ENCODE data around the gene FAH. TPM values are rescaled to one million over a fixed set of nuclear protein-coding genes. Genes with fewer than 3 reads are reported as not detected.
"Not testable (repeated sequence)": the region's sequence is repeated elsewhere in the genome, so short reads cannot be mapped to it uniquely, and the experiment has no call there.

Gene FAH
- total and polyA plus RNA-seq, 9 of the 15 experiments (the other 6 are each of a cell fraction or from before 2014, with no cell fraction given) = 66.8 to 310 (median 103) TPM

GRCh38 chr15:80155378-80156175 lies 2.8 kb downstream of the FAH start:
- H3K36me3 ChIP-seq (ENCODE audit: control insufficient read depth, insufficient read depth, low read length) = peaks cover 49% of the 10 kb centered on the region
- FAIRE-seq; H4K20me1 ChIP-seq (replicated peaks; ENCODE audit: control insufficient read depth, insufficient read depth, low read length); H3K9me3 ChIP-seq (replicated peaks; ENCODE audit: control insufficient read depth, insufficient read depth, low read depth, low read length); ATAC-seq; CTCF ChIA-PET (ENCODE audit: low intra/inter-chr PET ratio); BruUV-seq (replicated peaks); H3K9me1 ChIP-seq (ENCODE audit: control insufficient read depth, insufficient read depth, low read length); H3K27me3 ChIP-seq (ENCODE audit: control insufficient read depth in 2 of 2, insufficient read depth in 2 of 2, low read length in 2 of 2); TF ChIP-seq TEAD4 (CRISPR knock-in tag; IDR thresholded peaks at IDR 0.05; ENCODE audit: borderline replicate concordance); ID3 (CRISPR knock-in tag; IDR thresholded peaks at IDR 0.05): not testable (repeated sequence)
- DNase-seq (ENCODE audit: extremely low read depth in 1 of 4, low spot score in 3 of 4) = peak; percentile 60 to 94 (median 71)
- WGBS (ENCODE audit: insufficient coverage, low coverage, missing lambda C conversion rate) = under 1% methylated on average over 15 of the region's 16 CpGs
- H3K4me1 ChIP-seq (replicated peaks in 1 of 2; ENCODE audit: control insufficient read depth in 2 of 2, insufficient read depth in 2 of 2, low read length in 2 of 2) = peaks cover 46 to 54% of the 10 kb centered on the region in 2 experiments
- POLR2A ChIA-PET = interaction anchor here (0.6 to 1.2 kb wide), 2 partner anchors 17 to 173 kb away, joined by 3 to 4 read pairs; no protein-coding TSS in a partner anchor
- H3K9ac ChIP-seq (ENCODE audit: insufficient read depth in 1 of 2, low read depth in 2 of 2, low read length in 2 of 2) = peak overlapping the region; percentile 49 to 69; a peak in 3 of 4 replicates
- H3K4me2 ChIP-seq (ENCODE audit: insufficient read depth, low read length) = peak overlapping the region; percentile 79
- intact Hi-C loops (cut with micrococcal nuclease) = loop anchor here (2.0 to 10.0 kb wide), 3 partner anchors 95 to 261 kb away; partner anchors contain the start of gene MTHFS
- peak overlapping the region; percentile 83 for H3K27ac ChIP-seq (ENCODE audit: extremely low read depth, low read depth, low read length)
- peak overlapping the region; percentile 58; the same call in 1 of the 2 replicates for H3K4me3 ChIP-seq
- H3K79me2 ChIP-seq (ENCODE audit: control insufficient read depth, insufficient read depth, low read length) = peaks cover 33% of the 10 kb centered on the region
- in situ Hi-C loops (cut with MboI) = loop anchor here (5.0 to 25.0 kb wide), 2 partner anchors 88 to 268 kb away; partner anchors contain the start of gene MTHFS
- peak overlapping the region; percentile 45 for H2AFZ ChIP-seq (ENCODE audit: low read depth, low read length)
- TF ChIP-seq EP400 (IDR thresholded peaks at IDR 0.05) (peak; percentile 69; the same call in 1 of the 2 replicates), EHMT2 (IDR thresholded peaks at IDR 0.05) (0 out of 2 replicates have a peak, but pooled peaks have one; percentile 9), ELF2 (CRISPR knock-in tag; IDR thresholded peaks at IDR 0.05) (peak; percentile 23; the same call in 1 of the 2 replicates), TEAD4 (IDR thresholded peaks at IDR 0.05; ENCODE audit: low read length) (peak; percentile 73), TARDBP (IDR thresholded peaks at IDR 0.05) (peak; percentile 25; the same call in 1 of the 2 replicates), CAMTA2 (CRISPR knock-in tag; conservative IDR thresholded peaks at IDR 0.05) (0 out of 2 replicates have a peak, but pooled peaks have one; percentile 38), SUPT5H (IDR thresholded peaks at IDR 0.05) (peak; percentile 35; the same call in 1 of the 2 replicates), PTBP1 (IDR thresholded peaks at IDR 0.05; ENCODE audit: low read depth, low read length) (peak; percentile 92), ZNF316 (IDR thresholded peaks at IDR 0.05) (peak; percentile 94), EP300 (IDR thresholded peaks at IDR 0.05; ENCODE audit: low read length) (peak; percentile 60; the same call in 1 of the 2 replicates), TFE3 (CRISPR knock-in tag; IDR thresholded peaks at IDR 0.05) (peak; percentile 97), ZEB2 (IDR thresholded peaks at IDR 0.05) (peak; percentile 24; the same call in 1 of the 2 replicates), ID3 (tag; IDR thresholded peaks at IDR 0.05) (peak; percentile 72), TCF3 (CRISPR knock-in tag; IDR thresholded peaks at IDR 0.05) (peak; percentile 62), MTA1 (IDR thresholded peaks at IDR 0.05; ENCODE audit: borderline replicate concordance) (peak; percentile 45; the same call in 1 of the 2 replicates), MAFF (IDR thresholded peaks at IDR 0.05; ENCODE audit: low read length) (peak; percentile 65), ETS1 (conservative IDR thresholded peaks at IDR 0.05; ENCODE audit: control insufficient read depth, low read depth, low read length) (0 out of 2 replicates have a peak, but pooled peaks have one; percentile 26), POLR2G (IDR thresholded peaks at IDR 0.05; ENCODE audit: low read depth, low read length) (0 out of 2 replicates have a peak, but pooled peaks have one; percentile 16), RAD51 (IDR thresholded peaks at IDR 0.05; ENCODE audit: borderline replicate concordance, low read depth) (peak; percentile 91)

All from K562 (cell line).